Colonic mucosa (tissue), 4 donors: Measurements from ENCODE around the gene DHRS3. TPM values are rescaled to one million over a fixed set of nuclear protein-coding genes. Genes with fewer than 3 reads are reported as not detected.

ENCODE experiments used
- DNase-seq: peaks from one replicate; pipeline ENCODE4 v3.0.0-alpha.2; 2020
- H3K27ac ChIP-seq: fragments of 200-600 bp; one replicate; pipeline ENCODE4 v1.8.0; 2021
- H3K27me3 ChIP-seq: fragments of 200-600 bp; one replicate; pipeline ENCODE4 v1.8.0; 2021
- H3K36me3 ChIP-seq: fragments of 200-600 bp; one replicate; pipeline ENCODE4 v1.8.0; 2021
- H3K4me1 ChIP-seq: fragments of 200-600 bp; one replicate; pipeline ENCODE4 v1.8.0; 2021; ENCODE audit warnings: mild to moderate bottlenecking
- H3K4me3 ChIP-seq: fragments of 200-600 bp; one replicate; pipeline ENCODE4 v1.8.0; 2021
- H3K9ac ChIP-seq, 2 donors: one replicate each; pipeline ENCODE4 v1.7.0; 2013; ENCODE audit warnings: control low read depth in 2 of 2, low read depth in 2 of 2, low read length in 2 of 2
- H3K9me3 ChIP-seq: fragments of 200-600 bp; one replicate; pipeline ENCODE4 v1.8.0; 2021
- intact Hi-C: fragments of 100-400 bp; cut with DNase I; formaldehyde crosslinking; loops from one replicate; pipeline ENCODE4 v1.14.1; 2022
- total RNA-seq, 2 donors: library from RNA; stranded (reverse); fragmentation: NEBNext Ultra II Directional in 1 of 2; extraction: Animal tissue kit (Norgen Biotek cat#: 25700) in 1 of 2; gene quantifications; one replicate each; pipeline ENCODE4 v1.2.1, GENCODE V29; 2021
- TF ChIP-seq, protein P1 (sequence below): fragments of 200-600 bp; IDR thresholded peaks from one replicate; pipeline ENCODE4 v1.8.0; 2022; ENCODE audit warnings: antibody characterized with exemption, mild to moderate bottlenecking
- donor health status: healthy.
- donor health status: DM: no; HTN: no; CAD: no.
- donor health status: DM: no; HTN: no; CAD: no.

Gene DHRS3
- total RNA-seq, 2 donors from 2014 or later, result 69.6 to 120 TPM

DNA sequence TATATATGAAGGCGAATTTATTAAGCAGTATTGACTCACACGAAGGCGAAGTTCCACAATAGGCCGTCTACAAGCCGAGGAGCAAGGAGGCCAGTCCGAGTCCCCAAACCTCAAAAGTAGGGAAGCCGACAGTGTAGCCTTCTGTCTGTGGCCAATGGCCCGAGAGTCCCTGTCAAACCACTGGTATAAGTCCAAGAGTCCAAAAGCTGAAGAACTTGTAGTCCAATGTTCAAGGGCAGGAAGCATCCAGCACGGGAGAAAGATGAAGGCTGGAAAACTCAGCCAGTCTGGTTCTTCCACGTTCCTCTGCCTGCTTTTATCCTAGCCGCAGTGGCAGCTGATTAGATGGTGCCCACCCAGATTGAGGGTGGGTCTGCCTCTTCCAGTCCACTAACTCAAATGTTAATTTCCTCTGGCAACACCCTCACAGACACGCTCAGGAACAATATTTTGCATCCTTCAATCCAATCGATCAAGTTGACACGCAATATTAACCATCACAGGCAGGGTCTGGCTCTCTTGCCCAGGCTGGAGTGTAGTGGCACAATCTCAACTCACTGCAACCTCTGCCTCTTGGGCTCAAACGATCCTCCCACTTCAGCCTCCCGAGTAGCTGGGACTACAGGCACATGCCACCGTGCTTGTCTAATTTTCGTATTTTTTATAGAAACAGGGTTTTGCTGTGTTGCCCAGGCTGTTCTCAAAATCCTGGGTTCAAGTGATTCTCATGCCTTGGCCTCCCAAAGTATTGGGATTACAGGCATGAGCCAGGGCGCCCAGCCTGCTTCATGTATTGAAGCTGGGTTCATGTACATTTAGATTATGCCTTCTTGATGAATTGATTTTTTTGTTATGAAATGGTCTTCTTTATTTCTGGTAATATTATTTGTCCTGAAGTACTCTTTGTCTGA lies 85.3 kb downstream of the DHRS3 start:
- no peak for DNase-seq
- Histone ChIP-seq H3K9ac (no peak overlapping the region), H3K27ac (no peak overlapping the region), H3K36me3 (no peaks in the 10 kb centered on the region), H3K4me3 (no peak overlapping the region), H3K4me1 (peaks cover 13% of the 10 kb centered on the region), H3K27me3 (no peaks in the 10 kb centered on the region), H3K9me3 (no peaks in the 10 kb centered on the region)
- TF ChIP-seq, protein P1, sequence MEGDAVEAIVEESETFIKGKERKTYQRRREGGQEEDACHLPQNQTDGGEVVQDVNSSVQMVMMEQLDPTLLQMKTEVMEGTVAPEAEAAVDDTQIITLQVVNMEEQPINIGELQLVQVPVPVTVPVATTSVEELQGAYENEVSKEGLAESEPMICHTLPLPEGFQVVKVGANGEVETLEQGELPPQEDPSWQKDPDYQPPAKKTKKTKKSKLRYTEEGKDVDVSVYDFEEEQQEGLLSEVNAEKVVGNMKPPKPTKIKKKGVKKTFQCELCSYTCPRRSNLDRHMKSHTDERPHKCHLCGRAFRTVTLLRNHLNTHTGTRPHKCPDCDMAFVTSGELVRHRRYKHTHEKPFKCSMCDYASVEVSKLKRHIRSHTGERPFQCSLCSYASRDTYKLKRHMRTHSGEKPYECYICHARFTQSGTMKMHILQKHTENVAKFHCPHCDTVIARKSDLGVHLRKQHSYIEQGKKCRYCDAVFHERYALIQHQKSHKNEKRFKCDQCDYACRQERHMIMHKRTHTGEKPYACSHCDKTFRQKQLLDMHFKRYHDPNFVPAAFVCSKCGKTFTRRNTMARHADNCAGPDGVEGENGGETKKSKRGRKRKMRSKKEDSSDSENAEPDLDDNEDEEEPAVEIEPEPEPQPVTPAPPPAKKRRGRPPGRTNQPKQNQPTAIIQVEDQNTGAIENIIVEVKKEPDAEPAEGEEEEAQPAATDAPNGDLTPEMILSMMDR, result no peak
- intact Hi-C loops, result no loop called here

DNA sequence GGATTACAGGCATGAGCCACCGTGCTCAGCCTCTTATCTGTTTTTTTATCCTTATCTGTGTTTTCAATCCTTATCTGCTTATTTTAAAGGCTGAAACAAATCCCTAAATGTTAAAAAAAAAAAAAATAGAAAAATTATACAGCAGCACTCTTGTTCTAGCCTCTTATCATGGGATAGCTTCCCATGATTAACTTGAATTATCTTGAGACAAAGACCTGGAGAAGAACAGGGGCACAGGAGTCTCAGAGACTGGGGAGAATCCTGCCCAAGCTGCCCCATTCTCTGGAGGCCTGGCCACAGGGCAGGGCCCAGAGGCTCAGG lies 86.9 kb downstream of the DHRS3 start:
- H3K36me3 ChIP-seq, result no peaks in the 10 kb centered on the region
- H3K27ac ChIP-seq, result no peak overlapping the region
- DNase-seq, result no peak
- H3K4me3 ChIP-seq, result no peak overlapping the region
- H3K9me3 ChIP-seq, result no peaks in the 10 kb centered on the region
- peaks cover 14% of the 10 kb centered on the region for H3K4me1 ChIP-seq
- intact Hi-C loops, result no loop called here
- H3K9ac ChIP-seq, result no peak overlapping the region
- no peaks in the 10 kb centered on the region for H3K27me3 ChIP-seq
- TF ChIP-seq, protein P1, result no peak

DNA sequence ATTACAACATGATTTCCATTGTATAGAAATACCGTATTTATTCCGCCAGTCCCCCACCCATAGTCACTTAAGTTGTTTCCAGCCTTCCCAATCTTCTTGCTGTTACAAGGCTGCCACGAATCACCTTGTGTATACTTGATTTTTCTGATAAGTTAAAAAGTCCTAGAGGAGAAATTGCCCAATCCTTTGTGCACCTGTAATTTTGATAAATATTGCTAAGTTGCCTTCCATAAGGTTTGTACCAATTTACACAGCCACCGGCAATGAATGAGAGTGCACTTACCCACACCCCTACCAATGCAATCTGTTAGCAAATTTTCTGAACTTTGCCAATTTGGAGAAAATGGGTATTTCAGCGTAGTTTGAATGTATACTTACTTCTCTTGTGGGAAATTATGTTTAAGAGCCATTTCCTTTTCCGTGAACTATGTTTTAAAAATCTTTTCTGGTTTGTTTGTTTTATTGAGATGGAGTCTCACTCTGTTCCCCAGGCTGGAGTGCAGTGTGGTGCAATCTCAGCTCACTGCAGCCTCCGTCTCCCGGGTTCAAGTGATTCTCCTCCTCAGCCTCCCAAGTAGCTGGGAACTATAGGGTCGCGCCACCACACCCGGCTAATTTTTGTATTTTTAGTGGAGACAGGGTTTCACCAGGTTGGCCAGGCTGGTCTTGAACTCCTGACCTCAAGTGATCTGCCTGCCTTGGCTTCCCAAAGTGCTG lies 87.4 kb downstream of the DHRS3 start:
- H3K4me3 ChIP-seq, result no peak overlapping the region
- H3K9ac ChIP-seq, result no peak overlapping the region
- no peaks in the 10 kb centered on the region for H3K36me3 ChIP-seq
- no peaks in the 10 kb centered on the region for H3K9me3 ChIP-seq
- H3K27ac ChIP-seq, result no peak overlapping the region
- no peak for DNase-seq
- no peaks in the 10 kb centered on the region for H3K27me3 ChIP-seq
- TF ChIP-seq, protein P1, result no peak
- H3K4me1 ChIP-seq, result peaks cover 14% of the 10 kb centered on the region
- intact Hi-C loops, result no loop called here

DNA sequence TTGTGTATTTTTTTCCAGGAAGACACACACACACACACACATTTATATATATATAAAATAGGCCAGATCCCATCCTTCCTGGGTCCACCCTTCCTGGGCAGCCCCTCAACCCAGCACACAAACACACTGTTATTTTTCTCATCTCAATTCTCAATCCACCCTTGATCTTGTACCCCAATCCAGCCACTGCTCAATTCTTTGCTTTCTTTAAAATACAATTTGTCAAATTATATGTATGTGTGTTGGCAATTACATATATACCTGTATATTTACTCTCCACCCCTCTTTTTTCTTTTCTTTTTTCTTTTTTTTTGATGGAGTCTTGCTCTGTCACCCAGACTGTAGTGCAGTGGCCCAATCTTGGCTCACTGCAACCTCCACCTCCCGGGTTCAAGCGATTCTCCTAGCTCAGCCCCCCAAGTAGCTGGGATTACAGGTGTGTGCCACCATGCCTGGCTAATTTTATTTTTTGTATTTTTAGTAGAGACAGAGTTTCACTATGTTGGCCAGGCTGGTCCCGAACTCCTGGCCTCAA lies 88.3 kb downstream of the DHRS3 start:
- no peaks in the 10 kb centered on the region for H3K9me3 ChIP-seq
- peaks cover 14% of the 10 kb centered on the region for H3K4me1 ChIP-seq
- H3K27ac ChIP-seq, result peak overlapping the region; percentile 47
- no peak overlapping the region for H3K9ac ChIP-seq
- no peaks in the 10 kb centered on the region for H3K36me3 ChIP-seq
- DNase-seq, result peak; percentile 77
- intact Hi-C loops, result loop anchor here (5.0 kb wide), 1 partner anchor 52 kb away; no protein-coding TSS in a partner anchor
- no peak overlapping the region for H3K4me3 ChIP-seq
- TF ChIP-seq, protein P1, result no peak
- no peaks in the 10 kb centered on the region for H3K27me3 ChIP-seq

DNA sequence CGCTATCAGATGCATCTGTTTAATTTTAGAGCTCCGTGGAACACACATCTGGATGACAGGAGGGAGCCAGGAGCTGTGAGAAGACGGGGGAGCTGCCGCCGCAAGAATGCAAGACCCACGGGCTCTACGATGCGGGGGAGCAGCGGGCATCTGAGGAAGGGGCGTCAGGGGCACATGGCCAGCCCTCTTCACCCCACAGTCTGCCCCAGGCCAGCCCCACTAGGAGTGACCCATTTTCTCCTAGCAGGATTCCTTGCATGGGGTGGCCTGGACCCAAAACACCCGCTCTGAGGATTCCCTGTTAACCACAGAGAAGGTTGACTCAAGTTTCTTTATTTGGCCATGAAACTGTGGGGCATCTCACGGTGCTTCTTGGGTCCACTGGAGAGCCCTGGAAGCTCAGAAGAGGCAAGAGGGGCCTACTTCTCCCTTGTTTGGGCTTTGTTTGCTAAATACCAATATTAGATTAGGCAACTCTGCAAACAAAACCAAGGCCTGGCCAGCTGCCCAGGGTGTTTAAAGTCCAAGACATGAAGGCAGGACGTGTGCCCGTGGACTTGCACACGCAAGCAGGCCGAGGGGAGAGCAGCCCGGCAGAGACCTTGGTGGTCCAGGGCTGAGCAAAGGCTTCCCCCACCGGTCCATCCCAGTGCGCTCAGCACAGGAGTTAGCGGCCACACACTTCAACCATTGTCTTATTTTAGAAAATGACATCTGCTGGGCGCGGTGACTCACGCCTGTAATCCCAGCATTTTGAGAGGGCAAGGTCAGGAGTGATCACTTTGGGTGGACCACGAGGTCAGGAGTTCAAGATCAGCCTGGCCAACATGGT lies 89.8 kb downstream of the DHRS3 start:
- Histone ChIP-seq H3K9ac (peak overlapping the region in 1 of 2 donors; percentile 31), H3K27me3 (no peaks in the 10 kb centered on the region), H3K36me3 (no peaks in the 10 kb centered on the region), H3K4me1 (peaks cover 14% of the 10 kb centered on the region), H3K27ac (peak overlapping the region; percentile 47), H3K4me3 (no peak overlapping the region), H3K9me3 (no peaks in the 10 kb centered on the region)
- TF ChIP-seq, protein P1, result no peak
- intact Hi-C loops, result loop anchor here (5.0 kb wide), 1 partner anchor 51 kb away; no protein-coding TSS in a partner anchor
- DNase-seq, result peak; percentile 96
